Renal cortex interstitium (tissue), 11 donors: ENCODE data around the gene RBBP8NL. TPM values are rescaled to one million over a fixed set of nuclear protein-coding genes. Genes with fewer than 3 reads are reported as not detected.

ENCODE experiments used
- DNase-seq, 11 donors: peaks; one replicate each; pipeline ENCODE4 v3.0.0-alpha.2; 2013; ENCODE audit warnings: low read depth in 9 of 11, low spot score in 4 of 11; ENCODE audit errors: extremely low read depth in 1 of 11
- polyA plus RNA-seq, 3 donors: library from polyadenylated mRNA; unstranded; fragments of 120-200 nt; gene quantifications; one replicate each; pipeline ENCODE4 v1.2.1, GENCODE V29; 2013; ENCODE audit not compliant: insufficient read length in 3 of 3

RBBP8NL gene
- polyA plus RNA-seq, 3 donors = 1.1 to 1.9 (median 1.5) TPM

- DNase-seq = no peak
Observed at GRCh38 chr20:62448038-62448437, 20.7 kb upstream of the RBBP8NL start.

DNA sequence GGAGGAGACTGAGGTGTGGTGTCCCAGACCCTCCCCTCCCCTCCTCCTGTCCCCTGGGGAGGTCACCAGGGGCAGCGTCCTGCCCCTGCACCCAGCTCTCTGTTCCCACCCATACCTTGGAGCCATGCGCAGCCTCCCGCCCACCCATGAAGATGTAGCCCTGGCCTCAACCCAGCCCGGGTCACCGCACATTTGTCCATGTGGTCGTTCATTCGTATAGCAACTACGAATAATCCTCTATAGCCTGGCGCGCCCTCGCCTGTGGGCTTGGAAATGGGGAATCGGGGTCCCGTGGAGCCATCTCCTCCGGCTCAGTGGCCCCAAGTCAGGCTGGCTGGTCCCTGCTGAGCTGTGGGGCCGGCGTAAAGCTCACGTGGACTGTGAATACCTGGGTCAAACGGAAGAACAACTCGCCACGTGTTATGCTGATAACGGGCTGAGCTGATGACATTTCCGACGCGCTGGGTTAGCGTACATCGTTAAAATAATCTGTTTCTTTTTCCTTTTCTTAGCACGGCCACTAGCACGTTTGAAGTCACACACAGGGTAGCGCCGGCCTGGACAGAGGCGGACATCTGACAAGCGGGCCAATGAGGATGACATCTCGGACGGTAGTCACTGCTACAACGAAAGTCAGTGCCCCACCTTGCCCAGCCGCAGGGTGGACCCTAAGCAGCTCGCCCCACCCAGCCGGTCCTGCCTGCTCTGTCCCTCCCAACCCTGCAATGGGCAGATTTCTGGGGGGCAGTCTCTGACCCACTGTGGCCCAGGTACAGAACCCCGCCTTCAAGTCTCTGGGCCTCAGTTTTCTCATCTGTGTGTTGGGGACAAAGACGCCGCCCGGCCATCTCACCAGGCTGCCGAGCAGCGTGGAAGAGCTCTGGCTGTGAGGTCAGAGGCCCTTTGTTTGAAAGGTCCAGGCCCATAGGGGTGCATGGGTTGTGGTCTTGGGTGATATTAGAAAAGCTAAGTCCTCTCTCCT is 19.8 kb upstream of the RBBP8NL start:
- DNase-seq = no peak

- DNase-seq = no peak
Observed at GRCh38 chr20:62446481-62446880, 19.1 kb upstream of the RBBP8NL start.

DNA sequence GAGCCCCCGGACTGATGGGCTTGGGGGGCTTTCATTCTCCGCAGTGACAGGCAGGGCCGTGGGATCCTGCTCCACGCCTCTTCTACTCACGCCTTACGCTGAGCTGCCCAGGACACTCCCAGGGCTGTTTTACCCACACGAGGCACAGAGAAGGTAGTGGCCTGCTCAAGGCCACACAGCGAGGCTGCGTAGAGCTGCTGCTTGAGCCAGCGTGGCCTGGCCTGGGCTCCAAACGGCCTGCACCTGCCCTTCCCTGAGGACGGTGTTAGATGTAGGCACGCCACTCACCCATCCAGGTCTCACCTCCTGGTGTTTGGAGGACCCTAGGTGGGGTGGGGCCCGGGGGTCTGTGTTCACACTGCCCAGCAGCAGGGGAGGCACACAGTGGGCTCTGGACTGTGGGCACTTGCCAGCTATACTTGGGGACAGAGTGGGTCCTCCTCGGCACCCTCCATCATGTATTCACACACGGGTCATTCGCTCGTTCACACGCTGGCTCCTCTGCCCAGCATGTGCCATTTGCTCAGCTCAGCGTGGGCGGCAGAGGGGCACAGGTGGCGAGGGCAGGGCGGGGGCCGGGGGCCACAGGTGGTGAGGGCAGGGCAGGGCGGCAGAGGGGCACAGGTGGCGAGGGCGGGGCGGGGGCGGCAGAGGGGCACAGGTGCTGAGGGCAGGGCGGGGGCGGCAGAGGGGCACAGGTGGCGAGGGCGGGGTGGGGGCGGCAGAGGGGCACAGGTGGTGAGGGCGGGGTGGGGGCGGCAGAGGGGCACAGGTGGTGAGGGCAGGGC is 18.4 kb upstream of the RBBP8NL start:
- no peak for DNase-seq

- DNase-seq = no peak
Observed at GRCh38 chr20:62444286-62444685, 16.9 kb upstream of the RBBP8NL start.

GRCh38 chr20:62441987-62442539 is 14.7 kb upstream of the RBBP8NL start:
- DNase-seq = no peak

DNA sequence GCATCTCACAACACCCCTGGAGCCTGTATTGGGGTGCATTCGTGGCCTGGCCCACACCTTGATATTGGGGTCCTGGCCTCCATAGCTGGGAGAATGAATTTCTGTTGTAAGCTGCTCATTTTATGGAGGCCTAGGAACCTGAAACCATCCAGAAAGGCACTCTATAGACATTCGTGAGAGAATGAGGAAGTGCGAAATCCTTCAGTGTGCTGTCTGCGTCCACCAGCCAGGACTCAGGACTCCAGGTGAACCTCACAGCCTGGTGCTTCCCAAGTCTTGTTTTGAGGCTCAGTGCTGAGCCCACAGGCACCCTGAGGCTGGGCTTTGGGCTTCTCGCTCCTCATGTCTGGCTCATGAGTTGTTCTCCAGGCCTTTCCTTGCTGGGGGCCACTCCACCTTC is 11.9 kb upstream of the RBBP8NL start:
- no peak for DNase-seq

DNA sequence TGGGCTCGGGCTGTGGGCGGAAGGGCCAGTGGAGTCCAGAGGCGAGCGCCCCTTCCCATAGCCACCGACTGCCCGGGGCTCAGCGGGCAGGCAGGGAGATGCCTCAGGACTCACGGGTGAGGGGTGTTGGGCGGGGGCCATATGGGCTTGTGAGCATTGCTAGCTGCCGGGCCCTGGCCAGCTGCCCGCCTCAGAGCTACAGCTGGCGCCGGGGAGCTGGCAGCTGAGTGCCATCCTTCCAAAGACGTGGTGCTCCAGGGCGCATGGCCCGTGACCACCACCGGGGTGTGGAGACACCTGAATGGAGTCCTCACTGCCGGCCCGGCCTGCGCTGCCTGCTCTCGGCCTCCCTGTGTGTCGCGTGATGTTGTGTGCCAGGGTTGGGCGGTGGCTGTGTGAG is 10.6 kb upstream of the RBBP8NL start:
- no peak for DNase-seq

DNA sequence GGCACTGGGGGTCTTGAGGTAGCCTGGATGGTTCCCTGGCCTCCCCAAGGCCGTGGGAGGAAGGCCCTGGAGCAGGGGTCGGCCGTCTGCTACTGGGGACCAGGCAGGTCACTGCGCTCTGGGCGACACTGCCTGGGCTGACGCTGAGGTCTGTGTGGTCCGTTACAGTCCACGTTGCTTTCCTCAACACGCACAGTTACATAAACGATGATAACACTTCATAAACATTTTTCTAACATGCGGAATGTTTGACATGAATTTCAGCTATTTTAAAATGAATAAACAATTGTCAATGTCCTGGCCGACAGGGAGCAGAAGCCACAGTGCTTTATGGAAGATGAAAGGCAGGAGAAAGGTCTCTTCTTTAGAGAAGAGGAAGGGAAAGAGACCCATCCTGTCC is 10.2 kb upstream of the RBBP8NL start:
- DNase-seq = no peak

GRCh38 chr20:62436692-62437091 is 9.4 kb upstream of the RBBP8NL start:
- no peak for DNase-seq

DNA sequence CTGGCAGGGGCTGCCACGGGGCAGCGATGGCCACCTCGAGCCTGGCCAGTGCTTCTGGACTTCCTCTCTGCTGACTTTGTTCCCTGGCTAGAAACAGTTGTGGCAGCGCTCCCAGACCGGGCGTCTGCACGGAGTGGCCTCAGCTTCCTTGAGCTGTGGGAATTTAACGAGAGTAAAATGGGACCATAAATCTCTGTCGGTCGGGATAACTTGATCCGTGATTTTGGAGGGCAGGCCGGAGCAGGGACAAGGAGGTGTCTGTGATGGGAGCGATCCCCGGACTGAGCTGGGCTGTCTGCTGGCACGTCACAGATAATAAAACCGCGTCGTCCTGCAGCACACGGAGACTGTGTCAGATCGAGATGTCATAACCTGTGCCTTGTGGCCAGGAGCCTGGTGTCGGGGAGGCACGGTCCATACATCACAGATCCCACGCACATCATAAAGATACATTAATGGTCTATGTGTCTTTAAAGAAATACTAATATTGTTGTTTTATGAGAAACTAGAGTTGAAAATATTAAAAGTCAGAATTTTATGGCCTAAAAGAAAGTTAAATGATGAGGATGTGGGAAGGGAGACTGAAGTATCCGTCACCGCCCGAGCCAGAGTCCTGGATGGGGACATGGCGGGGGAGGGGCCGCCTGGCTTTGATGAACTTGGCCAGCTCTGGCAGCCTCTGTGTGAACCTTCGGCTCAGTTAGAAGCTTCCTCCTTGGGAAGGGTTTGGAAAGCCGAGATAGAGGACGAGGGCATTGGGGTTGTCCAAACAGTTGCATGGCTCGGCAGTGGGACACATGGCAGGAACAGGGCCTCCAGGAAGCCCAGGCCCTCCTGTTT is 6.5 kb upstream of the RBBP8NL start:
- peak in 2 of 11 donors; percentile 49 to 67 for DNase-seq

DNA sequence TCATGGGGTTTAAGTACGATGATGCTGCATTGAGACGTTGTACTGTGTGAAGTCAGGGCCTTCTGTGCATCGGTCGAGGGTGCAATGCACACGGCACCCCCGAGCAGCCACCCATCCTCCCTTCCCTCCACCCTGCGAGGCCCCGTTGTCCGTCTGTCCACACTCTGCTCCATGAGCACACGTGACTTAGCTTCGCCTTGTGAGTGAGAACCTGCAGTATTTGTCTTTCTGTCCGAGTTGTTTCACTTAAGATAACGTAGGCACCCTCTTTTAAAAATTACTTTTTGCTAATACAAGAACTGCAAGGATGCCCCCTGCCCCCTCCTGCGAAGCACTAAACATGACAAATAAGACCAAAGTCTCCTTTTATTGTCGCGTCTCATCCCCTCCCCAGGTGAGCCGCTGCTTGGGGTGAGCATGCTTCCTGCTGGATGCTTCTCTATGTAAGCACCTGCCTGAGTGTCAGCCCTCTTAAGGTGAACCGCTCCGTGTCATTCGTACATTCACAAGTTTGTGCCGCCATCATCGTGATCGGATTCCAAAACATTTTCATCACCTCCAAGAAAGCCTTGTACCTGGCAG is 3.6 kb upstream of the RBBP8NL start:
- DNase-seq = no peak

GRCh38 chr20:62430311-62430853 is 3.0 kb upstream of the RBBP8NL start:
- DNase-seq = no peak

GRCh38 chr20:62429455-62430310 is 2.3 kb upstream of the RBBP8NL start:
- DNase-seq = no peak

DNA sequence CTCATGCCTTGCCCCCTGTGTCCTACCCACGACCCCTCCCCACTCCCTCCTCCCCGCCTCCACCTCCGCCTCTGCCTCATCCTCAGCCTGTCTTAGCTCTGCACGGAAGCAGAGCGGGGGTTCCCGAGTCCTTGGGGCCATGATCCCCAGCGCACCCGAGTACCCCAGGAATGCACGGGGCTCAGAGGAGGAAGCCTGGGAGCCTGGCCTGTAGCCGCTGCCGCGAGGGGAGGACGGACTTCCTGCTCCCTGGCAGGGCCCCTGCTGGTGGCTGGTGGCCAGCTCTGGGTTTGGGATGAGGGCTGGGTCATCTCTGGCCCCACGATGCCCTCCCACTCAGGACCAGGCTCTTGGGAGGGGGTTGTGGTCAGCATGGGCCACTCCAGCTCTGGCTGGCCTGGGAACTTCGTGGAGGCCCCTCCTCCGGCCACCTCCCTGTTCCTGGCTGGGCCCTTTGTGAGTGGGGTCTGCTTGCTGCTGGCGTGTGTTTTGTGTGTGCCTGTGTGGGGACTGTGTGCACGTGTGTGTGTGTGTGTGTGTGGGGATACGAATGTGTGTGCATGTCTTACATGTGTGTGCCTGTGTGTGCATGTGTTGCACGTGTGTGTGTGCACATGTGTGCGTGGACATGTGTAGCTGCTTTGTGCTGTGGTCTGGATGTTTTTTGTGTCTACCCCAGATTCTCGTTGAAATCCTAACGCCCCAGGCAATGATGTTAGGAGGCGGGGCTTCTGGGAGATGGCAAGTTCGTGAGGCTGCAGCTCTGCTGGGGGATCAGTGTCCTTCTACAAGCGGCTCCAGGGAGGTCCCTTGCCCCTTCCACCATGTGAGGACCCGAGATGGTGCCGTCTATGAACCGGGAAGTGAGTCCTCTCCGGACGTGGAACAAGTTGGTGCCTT is 1.3 kb upstream of the RBBP8NL start:
- no peak for DNase-seq

DNA sequence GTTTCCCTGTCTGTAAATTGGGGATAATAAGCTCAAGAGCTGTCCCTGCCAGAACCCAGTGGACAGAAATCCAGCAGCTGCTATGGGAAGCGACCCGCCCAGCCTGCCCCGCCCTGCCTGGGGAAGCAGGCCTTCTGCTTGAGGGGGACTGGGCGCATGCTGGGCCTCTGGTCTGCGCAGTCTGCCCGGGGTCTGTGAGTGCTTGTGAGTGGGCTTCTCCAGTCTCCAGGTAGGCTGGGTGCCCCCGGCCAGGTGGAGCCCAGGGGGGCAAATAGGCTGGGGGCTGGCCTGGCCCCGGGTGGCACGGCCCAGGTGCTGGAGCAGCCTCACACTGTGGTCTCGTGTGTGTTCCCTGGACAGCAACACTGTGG is 648 bp upstream of the RBBP8NL start:
- no peak for DNase-seq
